ENCODE data around the gene MAP3K5. TPM values are rescaled to one million over a fixed set of nuclear protein-coding genes. Genes with fewer than 3 reads are reported as not detected.

Gene MAP3K5
- total and polyA plus RNA-seq, 2 of the 8 experiments (the other 6 are each of a cell fraction or from before 2014, with no cell fraction given): 0.63 to 2.6 TPM

DNA sequence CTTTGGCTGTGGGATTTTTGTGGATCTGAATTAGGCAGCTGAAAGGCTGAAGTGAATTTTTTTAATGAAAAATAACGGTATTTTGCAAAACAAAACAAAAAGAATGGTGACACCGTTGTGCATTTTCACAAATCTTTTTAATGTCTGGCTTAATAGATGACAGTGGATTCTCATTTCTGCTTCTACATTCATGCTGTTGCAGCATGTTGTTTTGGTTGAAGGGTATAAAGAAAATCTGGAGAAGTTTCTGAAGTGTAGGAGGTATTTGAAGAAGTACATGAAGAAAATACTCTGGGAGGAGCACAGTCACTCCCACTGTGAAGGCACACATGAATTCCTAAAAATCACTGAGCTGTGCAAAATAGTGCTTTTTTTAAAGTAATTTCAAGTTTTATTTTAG lies 3.1 kb upstream of the MAP3K5 start:
- 89% methylated on average over 2 of the region's 2 CpGs; no CpG with 5 or more reads in 1 of the 2 experiments for WGBS, 2 experiments (ENCODE audit: extremely low coverage in 1 of 2, insufficient coverage in 1 of 2, insufficient read length in 1 of 2, insufficient replicate concordance in 2 of 2, low coverage in 1 of 2, low lambda C conversion rate in 2 of 2, missing lambda C conversion rate in 1 of 2)
- CTCF ChIA-PET (ENCODE audit: partially characterized antibody): interaction anchor here (0.7 to 4.2 kb wide), 3 partner anchors 34 to 152 kb away, joined by 3 to 23 read pairs (median 3); partner anchors contain the start of gene SLC35D3

More for the DNA sequence above, 3.1 kb upstream of the MAP3K5 start:
- DNase-seq (ENCODE audit: low read depth in 1 of 2, low spot score in 2 of 2): no peak
- no peak overlapping the region for H4K8ac ChIP-seq (ENCODE audit: extremely low read depth, insufficient read depth, low read length)
- no peak overlapping the region for H4K91ac ChIP-seq (replicated peaks; ENCODE audit: insufficient read length, low read length)
- no peak for FAIRE-seq
- H3K23me2 ChIP-seq (ENCODE audit: low read depth, low read length): peaks cover 12% of the 10 kb centered on the region; the same call in 1 of the 2 replicates
- no peak overlapping the region for H3K4me2 ChIP-seq (ENCODE audit: insufficient read depth in 1 of 2, low read depth in 2 of 2, low read length in 2 of 2)
- no peak overlapping the region for H2BK15ac ChIP-seq (ENCODE audit: low read length)
- no peaks in the 10 kb centered on the region for H3K36me3 ChIP-seq (ENCODE audit: control insufficient read depth in 2 of 4, insufficient read depth in 4 of 4, low read length in 3 of 4)
- POLR2A ChIA-PET (ENCODE audit: partially characterized antibody): no interaction called here
- H2AK5ac ChIP-seq (ENCODE audit: low read depth, low read length): no peak overlapping the region
- no peak overlapping the region for H3K23ac ChIP-seq (ENCODE audit: insufficient read length)
- H3K18ac ChIP-seq (ENCODE audit: extremely low read depth, low read length): no peak overlapping the region
- no peaks in the 10 kb centered on the region for H3K79me2 ChIP-seq (ENCODE audit: control insufficient read depth in 1 of 2, insufficient read depth in 2 of 2, low read length in 2 of 2)
- H3K9ac ChIP-seq (replicated peaks in 1 of 4; ENCODE audit: extremely low read depth in 1 of 4, low read depth in 3 of 4, low read length in 3 of 4): no peak overlapping the region
- no peak overlapping the region for H2BK120ac ChIP-seq (replicated peaks; ENCODE audit: low read depth, low read length)
- no peak overlapping the region for H3K27ac ChIP-seq (ENCODE audit: low read depth, low read length)
- H3K79me1 ChIP-seq (ENCODE audit: low read depth, low read length): no peaks in the 10 kb centered on the region
- H3K4me3 ChIP-seq (ENCODE audit: extremely low read depth in 1 of 4, insufficient read depth in 2 of 4, low read depth in 3 of 4, low read length in 4 of 4): no peak overlapping the region
- peaks cover 0 to 5% of the 10 kb centered on the region in 2 experiments for H4K20me1 ChIP-seq (replicated peaks in 1 of 2; ENCODE audit: control insufficient read depth in 1 of 2, insufficient read depth in 2 of 2, low read length in 2 of 2)
- H2BK5ac ChIP-seq (ENCODE audit: low read depth, low read length): no peak overlapping the region
- H2AFZ ChIP-seq (ENCODE audit: low read length): no peak overlapping the region
- H3K4ac ChIP-seq (replicated peaks; ENCODE audit: insufficient read length, low read depth, low read length): no peak overlapping the region
- no peak for TF ChIP-seq ZNF274 (IDR thresholded peaks at IDR 0.05; ENCODE audit: borderline replicate concordance, extremely low read depth, low read length)
- TF ChIP-seq SP1 (IDR thresholded peaks at IDR 0.05; ENCODE audit: low read depth, low read length): no peak
- TF ChIP-seq GTF2F1 (IDR thresholded peaks at IDR 0.05; ENCODE audit: borderline replicate concordance, low read depth, low read length): no peak
- TF ChIP-seq GABPA (IDR thresholded peaks at IDR 0.05; ENCODE audit: borderline replicate concordance, insufficient read depth, low read length): no peak
- TF ChIP-seq, protein P1, sequence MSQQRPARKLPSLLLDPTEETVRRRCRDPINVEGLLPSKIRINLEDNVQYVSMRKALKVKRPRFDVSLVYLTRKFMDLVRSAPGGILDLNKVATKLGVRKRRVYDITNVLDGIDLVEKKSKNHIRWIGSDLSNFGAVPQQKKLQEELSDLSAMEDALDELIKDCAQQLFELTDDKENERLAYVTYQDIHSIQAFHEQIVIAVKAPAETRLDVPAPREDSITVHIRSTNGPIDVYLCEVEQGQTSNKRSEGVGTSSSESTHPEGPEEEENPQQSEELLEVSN (IDR thresholded peaks at IDR 0.05): no peak
- no peak for TF ChIP-seq KDM4A (IDR thresholded peaks at IDR 0.05; ENCODE audit: low read depth, low read length, severe bottlenecking)
- TF ChIP-seq EP300 (IDR thresholded peaks at IDR 0.05; ENCODE audit: borderline replicate concordance in 1 of 2, low read depth in 2 of 2, low read length in 2 of 2): no peak
- no peak for TF ChIP-seq SIRT6 (IDR thresholded peaks at IDR 0.05; ENCODE audit: low read length)
- no peak for TF ChIP-seq BCL11A (IDR thresholded peaks at IDR 0.05; ENCODE audit: low read depth in 2 of 2, low read length in 2 of 2)
- TF ChIP-seq PHF8 (conservative IDR thresholded peaks at IDR 0.05; ENCODE audit: low read depth, low read length): no peak
- TF ChIP-seq RAD21 (IDR thresholded peaks at IDR 0.05 in 1 of 2, conservative IDR thresholded peaks at IDR 0.05 in 1 of 2; ENCODE audit: low read depth in 2 of 2, low read length in 2 of 2): no peak
- H3K56ac ChIP-seq (replicated peaks; ENCODE audit: insufficient read length, low read depth, low read length): no peak overlapping the region
- H2BK12ac ChIP-seq (ENCODE audit: low read depth, low read length): no peak overlapping the region
- no peak overlapping the region for H2BK20ac ChIP-seq (ENCODE audit: low read length)
- H3K14ac ChIP-seq (ENCODE audit: insufficient read length): no peak overlapping the region
- H4K5ac ChIP-seq (ENCODE audit: insufficient read length, low read depth, low read length): no peak overlapping the region
- H3K4me1 ChIP-seq (replicated peaks in 1 of 4; ENCODE audit: control insufficient read depth in 3 of 4, insufficient read depth in 4 of 4, low read length in 3 of 4): 0 out of 7 replicates have a peak, but pooled peaks cover 0 to 9% (median 1%) of the 10 kb centered on the region in 4 experiments
- H3K9me3 ChIP-seq (ENCODE audit: insufficient read depth in 2 of 2, low read depth in 1 of 2, low read length in 1 of 2): no peaks in the 10 kb centered on the region
- H3K27me3 ChIP-seq (replicated peaks in 1 of 4; ENCODE audit: control insufficient read depth in 3 of 4, extremely low read depth in 1 of 4, insufficient read depth in 3 of 4, low read length in 3 of 4): peaks cover 8 to 25% (median 18%) of the 10 kb centered on the region in 4 experiments; a peak in 6 of 7 replicates

All from H1 (cell line).